Measurements from ENCODE around the gene SLC39A7.

Gene SLC39A7

GRCh38 chr6:33237741-33238140 lies 37.1 kb downstream of the SLC39A7 start:
- DNase-seq: no peak

GRCh38 chr6:33241968-33242367 lies 41.3 kb downstream of the SLC39A7 start:
- no peak for DNase-seq

DNA sequence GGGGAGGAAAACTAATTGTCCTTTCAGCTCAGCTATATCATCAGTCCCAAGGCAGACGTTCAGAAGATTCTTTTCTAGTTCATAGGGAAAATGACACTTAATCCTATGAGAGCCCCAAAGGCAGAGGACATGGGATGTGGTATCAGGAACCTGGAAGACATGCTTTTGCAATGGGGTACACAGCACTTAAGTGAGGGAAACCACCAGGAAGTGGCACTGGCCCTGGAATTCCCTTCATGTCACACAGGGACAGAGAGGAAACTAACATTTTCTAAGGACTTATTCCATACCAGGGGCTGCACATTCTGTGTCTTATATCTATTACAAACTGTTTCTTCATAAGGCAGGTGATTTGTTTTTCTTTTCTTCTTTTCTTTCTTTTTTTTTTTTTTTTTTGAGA lies 42.8 kb downstream of the SLC39A7 start:
- DNase-seq: no peak

DNA sequence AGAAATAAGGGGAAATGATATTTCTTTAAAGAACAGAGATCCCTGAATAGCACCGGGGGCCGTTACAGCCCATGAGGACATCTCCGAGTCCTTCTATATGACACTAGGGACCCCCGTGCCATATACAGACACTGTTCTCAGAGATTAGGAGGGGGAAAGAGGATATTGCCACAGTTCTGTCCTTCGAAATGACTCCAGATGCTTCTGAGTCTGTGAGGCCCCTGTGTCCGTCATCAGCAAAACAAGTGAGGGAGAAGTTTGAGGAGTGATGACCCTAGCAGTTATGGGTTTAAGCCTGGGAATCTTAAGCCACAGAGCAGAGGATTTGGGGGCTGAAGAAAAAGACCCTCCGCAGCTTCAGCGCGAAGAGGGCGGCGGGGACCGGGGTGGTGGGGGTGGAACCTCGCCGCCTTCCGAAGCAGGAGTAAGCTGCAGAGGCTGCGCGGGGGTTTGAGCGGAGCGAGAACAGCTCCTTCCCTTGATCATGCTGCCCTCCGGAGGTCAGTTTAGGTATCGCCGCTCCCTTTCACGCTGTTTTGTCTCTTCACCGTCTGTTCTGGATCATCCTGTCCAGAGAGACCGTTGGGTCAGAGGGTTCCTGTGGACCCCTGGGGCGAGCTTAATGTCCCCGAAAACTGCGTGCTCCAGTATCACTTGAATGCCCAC lies 47.4 kb downstream of the SLC39A7 start:
- peak; percentile 76 to 94 (median 87) for DNase-seq

- peak in 4 of 6 experiments; percentile 43 to 94 (median 65) for DNase-seq
Measured at GRCh38 chr6:33248643-33248931, 47.9 kb downstream of the SLC39A7 start.

- peak; percentile 92 to 98 (median 95) for DNase-seq
Measured at GRCh38 chr6:33248932-33249731, 48.5 kb downstream of the SLC39A7 start.

DNA sequence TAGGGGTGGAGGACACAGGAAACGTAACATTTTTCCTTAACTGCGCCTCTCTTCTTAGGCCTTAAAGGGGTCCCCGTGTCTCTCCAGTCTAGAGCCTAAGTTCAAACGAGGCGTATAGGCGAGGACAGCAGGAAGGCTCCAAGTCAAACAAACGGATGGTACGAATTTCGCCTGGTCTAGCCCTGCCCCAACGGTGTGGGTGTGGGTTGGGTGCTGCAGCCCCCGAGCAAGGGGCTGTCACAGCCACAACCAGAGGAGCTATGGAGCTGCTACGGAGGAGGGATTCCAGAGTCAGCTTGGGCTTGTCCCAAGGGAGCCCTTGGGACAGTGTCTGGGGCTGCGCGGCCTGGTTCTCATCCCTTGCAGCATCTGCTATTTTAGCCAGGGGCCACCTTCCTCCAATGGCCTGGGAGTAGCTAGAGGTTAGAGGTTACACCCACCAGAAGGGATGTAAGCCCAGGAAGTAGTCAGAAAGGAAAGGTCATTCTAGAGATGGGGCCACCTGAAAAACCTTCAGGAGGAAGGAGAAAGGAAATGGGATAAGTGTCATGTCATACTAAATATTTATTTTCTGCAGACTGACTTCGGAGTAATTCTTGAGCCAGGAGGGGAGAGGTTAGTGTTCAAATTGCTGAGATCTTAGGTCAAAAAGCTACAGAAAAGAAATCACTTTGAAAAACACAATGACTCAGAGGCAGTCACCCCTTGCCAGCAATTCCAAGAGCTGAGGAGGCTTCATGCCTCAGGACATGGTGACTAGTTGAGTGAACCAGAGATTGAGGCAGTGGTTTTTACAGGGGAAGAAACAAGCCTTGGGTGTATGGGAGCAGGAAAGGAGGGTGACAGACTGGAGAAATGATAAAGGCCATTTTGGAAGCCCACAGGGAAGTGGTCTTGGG lies 49.3 kb downstream of the SLC39A7 start:
- no peak for DNase-seq

DNA sequence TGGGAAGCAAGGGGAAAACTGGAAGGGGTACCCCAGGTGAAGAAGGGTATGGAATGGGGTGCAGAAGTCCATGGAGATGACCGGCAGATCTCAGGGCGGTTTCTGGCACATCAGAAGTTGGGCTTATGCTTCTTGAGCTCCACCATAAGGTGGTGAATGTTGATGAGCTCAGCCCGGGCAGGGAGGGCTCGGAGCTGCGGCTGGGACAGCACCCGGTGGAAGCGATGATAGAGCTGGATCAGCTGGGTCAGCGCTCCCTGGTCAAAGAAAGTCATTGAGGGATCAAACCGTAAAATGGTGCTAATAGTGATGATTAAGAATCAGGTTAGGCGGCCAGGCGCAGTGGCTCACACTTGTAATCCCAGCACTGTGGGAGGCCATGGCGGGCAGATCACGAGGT lies 50.1 kb downstream of the SLC39A7 start:
- no peak for DNase-seq

DNA sequence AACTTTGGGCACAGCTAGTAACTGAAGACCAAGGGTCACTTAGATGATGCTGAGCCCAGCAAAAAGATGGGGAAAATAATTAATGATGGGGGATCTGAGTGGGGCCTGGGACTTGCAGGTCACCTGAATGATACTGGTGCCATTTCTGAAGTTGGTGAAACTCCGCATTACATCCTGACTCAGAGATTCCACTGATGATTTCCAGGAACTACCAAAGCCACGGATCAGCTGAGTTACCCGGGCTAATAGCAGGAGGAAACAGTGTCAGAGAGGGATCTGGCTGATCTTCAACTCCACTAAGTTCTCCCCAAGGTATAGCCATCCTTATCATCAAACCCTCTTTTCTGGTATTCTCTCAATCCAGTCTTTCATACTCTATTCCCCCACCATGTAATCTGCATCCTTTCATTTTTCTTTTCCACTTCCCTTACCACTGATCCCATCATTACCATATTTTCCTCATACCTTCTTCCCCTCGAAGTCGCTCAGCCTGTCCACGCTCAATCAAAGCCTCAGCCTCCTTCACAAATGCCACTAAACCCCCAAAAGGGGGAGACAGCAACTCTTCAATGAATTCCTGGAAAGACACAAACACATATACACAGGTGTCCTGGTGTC lies 50.8 kb downstream of the SLC39A7 start:
- DNase-seq: no peak

- no peak for DNase-seq
Measured at GRCh38 chr6:33252759-33253158, 52.1 kb downstream of the SLC39A7 start.

All from stimulated activated naive CD4-positive, alpha-beta T cell (primary cell).